ENCODE results near the gene C4orf33. TPM values are rescaled to one million over a fixed set of nuclear protein-coding genes. Genes with fewer than 3 reads are reported as not detected.

The C4orf33 gene
- total and polyA plus RNA-seq, 3 donors from 2014 or later, result 7.2 to 17.2 (median 17.0) TPM

GRCh38 chr4:129138810-129139496 is 43.0 kb downstream of the C4orf33 start:
- Histone ChIP-seq H3K4me1 (no peaks in the 10 kb centered on the region), H3K27ac (no peak overlapping the region), H3K9me3 (no peaks in the 10 kb centered on the region), H3K4me3 (no peak overlapping the region), H3K27me3 (no peaks in the 10 kb centered on the region), H3K36me3 (ENCODE audit: low read depth, missing control alignments) (no peaks in the 10 kb centered on the region)
- no peak for DNase-seq
- no peak for TF ChIP-seq CTCF (IDR thresholded peaks at IDR 0.05)
- TF ChIP-seq POLR2A (IDR thresholded peaks at IDR 0.05), result no peak
- intact Hi-C loops (cut with DNase I; ENCODE audit: low total_unique reads), result no loop called here
- 61 to 66% methylated on average over 3 to 6 of the region's 6 CpGs for WGBS, 2 donors

- H3K27ac ChIP-seq, result no peak overlapping the region
- H3K36me3 ChIP-seq (ENCODE audit: low read depth, missing control alignments), result no peaks in the 10 kb centered on the region
- 64% methylated on average over 2 of the region's 2 CpGs for WGBS, 2 donors
- DNase-seq, result no peak
- intact Hi-C loops (cut with DNase I; ENCODE audit: low total_unique reads), result no loop called here
- TF ChIP-seq POLR2A (IDR thresholded peaks at IDR 0.05), result no peak
- no peak for TF ChIP-seq CTCF (IDR thresholded peaks at IDR 0.05)
- no peaks in the 10 kb centered on the region for H3K4me1 ChIP-seq
- no peaks in the 10 kb centered on the region for H3K27me3 ChIP-seq
- H3K4me3 ChIP-seq, result no peak overlapping the region
- H3K9me3 ChIP-seq, result no peaks in the 10 kb centered on the region
Measured at GRCh38 chr4:129140521-129140920, 44.6 kb downstream of the C4orf33 start.

- TF ChIP-seq CTCF (IDR thresholded peaks at IDR 0.05) (no peak), POLR2A (IDR thresholded peaks at IDR 0.05) (no peak)
- H3K27ac ChIP-seq, result no peak overlapping the region
- intact Hi-C loops (cut with DNase I; ENCODE audit: low total_unique reads), result no loop called here
- no peaks in the 10 kb centered on the region for H3K27me3 ChIP-seq
- H3K9me3 ChIP-seq, result no peaks in the 10 kb centered on the region
- DNase-seq, result no peak
- no peak overlapping the region for H3K4me3 ChIP-seq
- no peaks in the 10 kb centered on the region for H3K36me3 ChIP-seq (ENCODE audit: low read depth, missing control alignments)
- WGBS, 2 donors, result 47 to 76% methylated on average over 2 of the region's 2 CpGs
- no peaks in the 10 kb centered on the region for H3K4me1 ChIP-seq
Measured at GRCh38 chr4:129143359-129143758, 47.4 kb downstream of the C4orf33 start.

GRCh38 chr4:129144755-129145206 is 48.8 kb downstream of the C4orf33 start:
- Histone ChIP-seq H3K9me3 (no peaks in the 10 kb centered on the region), H3K4me3 (no peak overlapping the region), H3K27ac (no peak overlapping the region), H3K27me3 (no peaks in the 10 kb centered on the region), H3K36me3 (ENCODE audit: low read depth, missing control alignments) (no peaks in the 10 kb centered on the region), H3K4me1 (no peaks in the 10 kb centered on the region)
- intact Hi-C loops (cut with DNase I; ENCODE audit: low total_unique reads), result no loop called here
- WGBS, 2 donors, result 32 to 44% methylated on average over 5 to 10 of the region's 10 CpGs
- DNase-seq, result no peak
- TF ChIP-seq CTCF (IDR thresholded peaks at IDR 0.05) (no peak), POLR2A (IDR thresholded peaks at IDR 0.05) (no peak)

GRCh38 chr4:129145222-129145730 is 49.3 kb downstream of the C4orf33 start:
- no peaks in the 10 kb centered on the region for H3K9me3 ChIP-seq
- no peaks in the 10 kb centered on the region for H3K27me3 ChIP-seq
- no peaks in the 10 kb centered on the region for H3K36me3 ChIP-seq (ENCODE audit: low read depth, missing control alignments)
- WGBS, 2 donors, result 43 to 76% methylated on average over 5 of the region's 5 CpGs
- no peak for DNase-seq
- H3K4me1 ChIP-seq, result no peaks in the 10 kb centered on the region
- TF ChIP-seq POLR2A (IDR thresholded peaks at IDR 0.05) (no peak), CTCF (IDR thresholded peaks at IDR 0.05) (no peak)
- H3K27ac ChIP-seq, result no peak overlapping the region
- no peak overlapping the region for H3K4me3 ChIP-seq
- intact Hi-C loops (cut with DNase I; ENCODE audit: low total_unique reads), result no loop called here
